ENCODE data around the gene DHRS13. TPM values are rescaled to one million over a fixed set of nuclear protein-coding genes. Genes with fewer than 3 reads are reported as not detected.
"Not testable (repeated sequence)": the region's sequence is repeated elsewhere in the genome, so short reads cannot be mapped to it uniquely, and the experiment has no call there.

Gene DHRS13
- total RNA-seq, 1 experiment from 2014 or later, result 5.6 TPM

DNA sequence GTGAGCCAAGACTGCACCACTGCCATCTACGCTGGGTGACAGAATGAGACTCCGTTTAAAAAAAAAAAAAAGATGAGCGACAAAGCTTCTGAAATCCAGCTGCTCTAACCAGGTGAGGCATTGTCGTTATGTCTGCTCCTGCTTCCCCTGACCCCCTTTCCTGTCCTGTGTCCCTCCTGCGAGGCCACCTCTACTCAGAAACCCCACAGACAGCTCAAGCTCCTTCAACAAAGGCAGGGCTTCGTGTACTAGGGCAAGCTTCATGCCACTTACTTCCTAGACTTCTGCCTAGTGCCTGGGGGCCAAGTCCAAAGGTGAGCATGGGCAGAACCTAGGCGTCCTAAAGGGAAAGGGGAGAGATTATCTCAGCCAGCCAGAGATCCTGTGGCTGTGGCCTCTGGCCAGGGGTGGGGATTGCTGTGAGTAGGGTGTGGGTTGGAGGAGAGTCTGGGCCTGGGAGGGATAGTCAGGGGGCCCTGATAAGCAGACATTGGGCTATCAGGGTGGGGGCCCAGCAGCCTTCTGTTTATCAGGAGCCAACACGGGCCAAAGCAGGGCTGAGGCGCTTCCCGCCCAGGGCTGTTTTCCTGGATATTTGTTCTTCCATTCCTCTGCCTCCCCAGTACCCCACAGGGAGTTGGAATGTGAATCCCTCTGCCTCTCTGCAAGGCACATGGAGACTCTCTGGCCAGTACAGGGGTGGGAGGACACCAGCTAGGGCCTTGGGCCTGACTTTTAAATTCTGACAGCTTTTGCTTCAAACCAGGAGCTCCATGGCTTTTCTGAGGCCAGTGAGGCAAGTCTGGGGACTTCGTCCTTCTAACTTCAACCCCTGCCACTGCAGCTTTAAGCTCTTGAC, 37.7 kb downstream of the DHRS13 start:
- no peak for DNase-seq (ENCODE audit: extremely low read depth, low read depth)

DNA sequence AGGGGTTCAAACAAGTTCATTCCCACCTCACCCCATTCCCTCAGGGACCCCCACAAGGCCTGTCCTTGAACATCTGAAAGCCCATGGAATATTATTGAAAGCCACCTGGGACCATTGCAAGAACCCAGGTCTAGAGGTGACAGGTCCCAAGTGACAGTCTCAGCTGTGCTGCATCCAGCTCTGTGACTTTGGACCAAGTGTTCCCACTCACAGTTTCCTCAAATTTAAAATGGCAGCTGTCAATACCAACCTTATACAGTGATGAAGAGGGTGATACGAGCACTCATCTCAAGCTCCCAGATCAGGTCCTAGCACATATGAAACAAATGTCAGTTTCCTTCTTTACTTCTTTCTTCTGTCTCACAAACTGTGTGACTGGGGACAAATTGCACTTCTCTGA, 38.9 kb downstream of the DHRS13 start:
- no peak for DNase-seq (ENCODE audit: extremely low read depth, low read depth)

DNA sequence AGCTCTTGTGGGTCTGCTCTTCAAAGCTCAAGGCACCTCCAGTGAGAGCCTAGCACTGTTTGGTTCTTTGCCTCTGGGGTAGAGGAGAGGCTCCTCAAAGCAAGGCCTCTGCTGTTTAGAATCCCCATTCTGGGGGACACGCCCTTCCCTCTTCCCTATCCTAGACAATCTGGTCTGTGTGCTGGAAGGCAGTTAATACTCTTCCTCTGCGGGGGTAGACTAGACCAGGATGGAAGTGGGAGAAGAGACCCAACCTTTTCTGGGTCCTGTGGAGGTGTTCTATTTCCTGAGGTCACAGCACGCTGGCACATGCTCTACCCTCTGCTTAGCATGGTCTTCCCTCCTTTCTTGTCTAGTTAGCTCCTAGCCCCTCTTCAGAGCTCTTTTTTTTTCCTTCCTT, 40.3 kb downstream of the DHRS13 start:
- DNase-seq (ENCODE audit: extremely low read depth, low read depth), result no peak

DNA sequence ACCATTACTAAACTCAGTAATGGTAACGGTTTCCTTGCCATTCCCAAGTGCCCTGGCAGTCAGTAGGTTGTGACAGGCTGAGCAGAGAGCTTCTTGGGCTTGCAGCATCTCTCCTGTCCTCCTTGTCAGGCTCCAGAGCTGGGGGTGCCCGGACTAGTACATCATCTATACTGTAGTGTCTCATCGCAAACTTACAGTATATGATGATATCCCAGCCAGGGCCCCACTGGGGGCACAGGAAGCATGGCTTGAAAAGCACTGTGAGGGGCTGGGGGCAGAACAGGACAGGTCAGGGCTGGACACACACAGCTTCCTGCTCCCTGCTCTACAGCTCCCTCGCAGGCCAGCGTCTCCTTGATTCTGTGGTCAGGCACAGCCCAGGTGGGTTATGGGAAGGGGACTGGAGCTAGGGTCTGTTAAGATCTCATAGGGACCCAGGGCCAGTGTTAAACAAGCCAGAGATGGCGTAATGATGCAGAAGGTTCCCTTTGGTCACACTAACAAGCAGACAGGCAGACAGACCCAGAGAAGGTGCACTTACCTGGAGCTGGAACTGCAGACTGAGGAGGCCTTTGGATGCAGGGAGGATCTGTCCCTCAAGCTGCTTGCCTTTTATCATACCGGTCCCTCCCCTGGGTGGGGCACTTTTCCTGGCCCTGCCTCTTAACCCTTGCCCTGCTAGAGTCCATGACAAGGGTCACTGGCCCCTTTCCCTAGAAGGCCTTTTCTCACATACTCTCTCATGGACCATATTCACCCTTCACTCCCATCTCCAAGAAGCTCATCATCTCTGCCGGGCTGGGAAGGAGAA, 41.3 kb downstream of the DHRS13 start:
- no peak for DNase-seq (ENCODE audit: extremely low read depth, low read depth)

DNA sequence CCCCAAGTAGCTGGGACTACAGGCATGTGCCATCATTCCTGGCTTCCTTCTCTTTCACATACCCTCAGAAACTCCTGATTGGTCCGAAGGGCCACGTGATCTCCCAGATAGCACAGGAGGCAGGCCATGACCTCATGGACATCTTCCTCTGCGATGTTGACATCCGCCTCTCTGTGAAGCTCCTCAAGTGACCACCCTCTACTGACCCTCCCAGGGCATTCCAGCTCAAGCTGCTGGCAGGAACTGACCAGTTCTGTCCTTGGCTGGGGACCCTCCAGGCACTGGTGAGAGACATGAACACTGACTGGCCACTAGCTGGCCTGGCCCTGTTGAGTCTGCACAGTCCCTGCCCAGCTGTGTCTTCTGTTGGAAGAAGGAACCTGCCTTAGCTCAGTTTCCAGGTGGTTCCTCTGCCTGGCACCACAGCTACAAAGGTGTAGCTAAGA, 42.5 kb downstream of the DHRS13 start:
- no peak for DNase-seq (ENCODE audit: extremely low read depth, low read depth)

DNA sequence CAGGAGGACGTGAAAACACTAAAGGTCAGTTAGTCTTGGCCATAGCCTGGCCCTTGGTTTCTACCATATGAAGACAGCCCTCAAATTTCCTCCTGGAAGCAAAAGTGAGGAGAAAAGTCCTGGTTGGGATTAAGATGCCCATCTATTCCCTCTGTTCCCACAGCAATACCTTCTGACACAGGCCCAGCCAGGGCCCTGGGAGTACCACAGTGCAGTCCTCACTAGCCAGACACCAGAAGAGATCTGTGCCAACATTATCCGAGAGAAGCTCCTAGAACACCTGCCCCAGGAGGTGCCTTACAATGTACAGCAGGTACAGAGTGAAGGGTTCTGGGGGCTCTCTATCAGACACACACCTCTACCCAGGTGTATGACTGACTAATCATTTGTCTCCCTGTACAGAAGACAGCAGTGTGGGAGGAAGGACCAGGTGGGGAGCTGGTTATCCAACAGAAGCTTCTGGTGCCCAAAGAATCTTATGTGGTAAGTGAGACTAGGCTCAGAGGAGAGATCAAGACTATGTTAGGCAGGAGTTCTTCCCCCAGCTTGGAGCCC, 44.0 kb downstream of the DHRS13 start:
- DNase-seq (ENCODE audit: extremely low read depth, low read depth), result no peak

DNA sequence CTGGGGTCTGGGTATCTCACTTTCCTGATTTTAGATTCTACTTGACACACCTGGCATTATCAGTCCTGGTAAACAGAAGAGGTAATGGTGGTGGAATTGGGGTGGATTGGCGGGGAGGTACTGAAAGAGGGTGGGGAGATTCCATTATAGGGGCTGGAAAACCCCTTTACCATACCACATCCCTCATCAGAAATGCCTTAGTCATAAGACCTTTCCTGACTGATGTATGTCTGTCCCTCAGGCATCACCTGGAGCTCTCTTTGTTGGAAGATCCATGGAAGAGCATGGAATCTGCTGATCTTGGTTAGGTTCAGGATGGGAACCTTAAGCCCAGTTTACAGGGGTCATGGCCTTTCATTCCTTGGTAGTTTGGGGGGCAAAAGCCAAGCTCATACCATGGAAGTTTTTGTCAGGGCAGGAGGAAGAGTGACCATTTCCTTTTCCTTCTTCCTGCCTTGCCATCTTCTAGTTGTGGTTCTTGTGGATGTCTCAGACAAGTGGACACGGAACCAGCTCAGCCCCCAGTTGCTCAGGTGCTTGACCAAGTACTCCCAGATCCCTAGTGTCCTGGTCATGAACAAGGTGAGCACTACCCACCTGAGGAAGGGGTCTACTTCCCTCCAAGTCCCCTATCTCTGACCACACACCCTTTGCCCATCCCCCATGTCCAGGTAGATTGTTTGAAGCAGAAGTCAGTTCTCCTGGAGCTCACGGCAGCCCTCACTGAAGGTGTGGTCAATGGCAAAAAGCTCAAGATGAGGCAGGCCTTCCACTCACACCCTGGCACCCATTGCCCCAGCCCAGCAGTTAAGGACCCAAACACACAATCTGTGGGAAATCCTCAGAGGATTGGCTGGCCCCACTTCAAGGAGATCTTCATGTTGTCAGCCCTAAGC, 44.7 kb downstream of the DHRS13 start:
- no peak for DNase-seq (ENCODE audit: extremely low read depth, low read depth)

DNA sequence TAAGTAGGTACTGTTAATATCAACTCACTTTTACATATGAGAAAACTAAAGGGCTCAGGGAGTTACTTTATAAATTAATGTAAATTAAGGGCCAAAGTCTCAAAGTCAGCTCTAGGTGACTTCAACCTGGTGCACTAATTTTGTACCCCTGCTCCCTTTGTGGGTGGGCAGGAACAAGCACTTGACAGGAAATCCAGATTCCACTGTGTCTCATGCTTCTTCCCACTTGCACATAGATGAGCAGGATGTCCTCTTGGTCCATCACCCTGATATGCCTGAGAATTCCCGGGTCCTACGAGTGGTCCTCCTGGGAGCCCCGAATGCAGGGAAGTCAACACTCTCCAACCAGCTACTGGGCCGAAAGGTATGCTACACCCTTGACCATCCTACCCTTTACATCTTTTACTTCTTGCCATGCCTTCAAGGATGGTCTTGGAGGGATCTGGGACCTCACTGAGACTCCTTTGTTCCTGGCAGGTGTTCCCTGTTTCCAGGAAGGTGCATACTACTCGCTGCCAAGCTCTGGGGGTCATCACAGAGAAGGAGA, 46.8 kb downstream of the DHRS13 start:
- no peak for DNase-seq (ENCODE audit: extremely low read depth, low read depth)

DNA sequence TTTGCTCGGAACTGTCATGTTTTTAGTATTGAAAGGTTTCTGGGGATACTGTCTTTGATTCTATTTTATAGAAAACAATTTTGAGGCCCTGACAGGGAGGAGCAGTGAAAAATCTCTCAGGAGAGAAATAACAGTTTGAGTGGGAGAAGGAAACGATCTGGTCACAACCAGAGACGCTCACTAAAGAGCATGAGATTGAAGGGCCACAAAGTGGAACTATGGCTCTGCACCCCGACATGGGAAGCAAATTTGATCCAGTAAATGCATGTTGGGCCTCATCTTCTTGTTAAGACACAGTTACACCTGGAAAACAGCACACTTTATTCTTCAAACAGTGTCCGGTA, 47.6 kb downstream of the DHRS13 start:
- no peak for DNase-seq (ENCODE audit: extremely low read depth, low read depth)

DNA sequence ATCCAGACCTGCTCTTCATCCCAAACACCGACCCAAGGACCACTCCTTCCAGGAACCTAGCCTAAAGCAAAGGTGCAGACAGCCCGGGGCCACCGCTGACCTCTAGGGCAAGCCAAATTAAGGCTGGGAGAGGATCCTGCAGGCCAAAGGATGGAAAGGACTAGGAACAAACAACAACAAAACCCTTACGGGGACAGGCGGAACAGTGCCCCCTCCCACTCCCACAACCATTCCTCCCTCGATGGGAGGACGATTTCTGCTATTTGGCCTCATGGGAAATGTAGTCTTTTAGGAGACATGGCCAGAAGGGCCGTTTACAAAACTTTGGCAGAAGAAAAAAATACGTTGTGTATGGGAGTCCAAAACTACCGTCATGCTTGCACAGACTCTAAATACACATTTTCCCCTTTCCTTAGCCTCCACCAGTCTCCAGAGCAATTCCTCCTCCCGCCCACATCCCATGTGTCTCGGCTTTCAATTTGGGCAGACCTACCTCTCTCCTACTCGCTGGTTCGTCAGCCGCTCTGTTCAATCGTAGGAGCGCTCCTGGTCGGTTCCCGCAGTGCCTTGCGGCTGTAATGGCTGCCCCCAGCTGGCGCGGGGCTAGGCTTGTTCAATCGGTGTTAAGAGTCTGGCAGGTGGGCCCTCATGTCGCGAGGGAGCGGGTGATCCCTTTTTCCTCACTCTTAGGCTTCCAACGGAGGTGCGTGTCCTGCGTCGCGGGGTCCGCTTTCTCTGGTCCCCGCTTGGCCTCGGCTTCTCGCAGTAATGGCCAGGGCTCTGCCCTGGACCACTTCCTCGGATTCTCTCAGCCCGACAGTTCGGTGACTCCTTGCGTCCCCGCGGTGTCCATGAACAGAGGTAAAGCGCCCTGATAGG, 48.2 kb downstream of the DHRS13 start, which contains the start of gene ERAL1:
TSS of gene ERAL1 (plus strand) at position 560 of the 879 bp plus-strand sequence. CDS start at position 579, 19 bp downstream.
- DNase-seq (ENCODE audit: extremely low read depth, low read depth), result peak; percentile 82

DNA sequence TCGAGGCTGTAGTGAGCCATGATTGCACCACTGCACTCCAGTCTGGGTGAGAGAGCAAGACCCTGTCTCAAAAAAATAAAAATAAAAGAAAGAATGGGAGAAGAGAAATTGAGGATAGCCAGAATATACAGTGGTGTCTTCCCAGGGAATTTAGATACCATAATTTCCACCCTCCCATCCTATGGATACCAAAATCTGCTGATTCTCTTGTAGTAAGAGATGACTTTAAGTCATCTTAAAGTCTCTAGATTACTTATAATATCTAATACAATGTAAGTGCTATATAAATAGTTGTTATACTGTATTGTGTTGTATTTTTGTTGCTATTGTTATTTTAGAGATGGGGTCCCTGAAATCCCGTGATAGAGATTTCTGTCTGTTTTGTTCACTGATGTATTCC, 49.6 kb downstream of the DHRS13 start:
- no peak for DNase-seq (ENCODE audit: extremely low read depth, low read depth)

DNA sequence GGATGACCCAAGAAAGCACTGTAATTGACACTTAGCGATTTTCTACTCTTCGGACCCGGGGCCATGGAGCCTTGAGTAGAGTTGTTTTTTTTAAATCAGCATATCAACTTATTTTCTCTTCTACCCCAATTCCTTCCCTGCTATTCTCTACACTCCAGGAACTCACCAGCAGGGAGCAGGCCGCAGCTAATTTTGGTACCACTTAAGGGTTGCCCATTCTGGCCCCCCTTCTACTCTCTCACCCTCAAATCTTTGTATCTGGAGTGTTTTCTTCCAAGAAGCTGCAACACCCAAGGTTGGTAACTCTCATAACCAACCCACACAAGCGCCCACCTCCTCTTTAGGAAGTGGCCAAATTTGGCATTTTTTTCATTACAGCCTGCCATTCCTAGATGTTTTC, 53.6 kb downstream of the DHRS13 start:
- DNase-seq (ENCODE audit: extremely low read depth, low read depth), result no peak

DNA sequence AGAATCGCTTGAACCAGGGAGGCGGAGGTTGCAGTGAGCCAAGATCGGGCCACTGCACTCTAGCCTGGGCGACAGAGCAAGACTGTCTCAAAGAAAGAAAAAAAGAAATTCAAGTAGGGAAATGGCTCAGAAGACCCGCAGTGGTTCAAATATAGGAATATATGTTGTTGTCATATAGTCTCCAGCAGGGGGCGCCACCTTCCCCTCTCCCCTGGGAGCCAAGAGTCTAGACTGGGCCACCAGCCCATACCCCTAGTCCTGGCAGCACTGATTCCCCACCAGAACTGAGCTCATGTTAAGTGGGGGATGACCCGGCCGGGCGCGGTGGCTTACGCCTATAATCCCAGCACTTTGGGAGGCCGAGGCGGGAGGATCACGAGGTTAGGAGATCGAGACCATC, 54.2 kb downstream of the DHRS13 start:
- DNase-seq (ENCODE audit: extremely low read depth, low read depth), result not testable (repeated sequence)

Other genes with a start within 250 kb of the DHRS13 start
- gene SDF2, start 241.2 kb downstream of the DHRS13 start, total RNA-seq (2014; rRNA removed; shearing (Covaris generic)), result 49.5 and 52.6 TPM in 2 replicates
- 26.7 and 33.3 TPM in 2 replicates for gene SUPT6H, start 240.9 kb downstream of the DHRS13 start, total RNA-seq (2014; rRNA removed; shearing (Covaris generic))
- gene PROCA1, start 191.2 kb downstream of the DHRS13 start, total RNA-seq (2014; rRNA removed; shearing (Covaris generic)), result 3.4 and 3.6 TPM in 2 replicates
- gene RAB34, start 185.2 kb downstream of the DHRS13 start, total RNA-seq (2014; rRNA removed; shearing (Covaris generic)), result 170 and 179 TPM in 2 replicates
- gene RPL23A, start 183.1 kb downstream of the DHRS13 start, total RNA-seq (2014; rRNA removed; shearing (Covaris generic)), result 1,295 and 1,608 TPM in 2 replicates
- 27.9 and 32.4 TPM in 2 replicates for gene TLCD1, start 176.8 kb downstream of the DHRS13 start, total RNA-seq (2014; rRNA removed; shearing (Covaris generic))
- 1.9 and 2.5 TPM in 2 replicates for gene NEK8, start 174.3 kb downstream of the DHRS13 start, total RNA-seq (2014; rRNA removed; shearing (Covaris generic))
- 79.4 and 83.4 TPM in 2 replicates for gene TRAF4, start 159.1 kb downstream of the DHRS13 start, total RNA-seq (2014; rRNA removed; shearing (Covaris generic))
- 8.1 and 9.4 TPM in 2 replicates for gene FAM222B, start 60.3 kb downstream of the DHRS13 start, total RNA-seq (2014; rRNA removed; shearing (Covaris generic))
- gene ERAL1, start 48.1 kb downstream of the DHRS13 start, total RNA-seq (2014; rRNA removed; shearing (Covaris generic)), result 30.9 and 43.6 TPM in 2 replicates
- gene FLOT2, start 5.3 kb downstream of the DHRS13 start, total RNA-seq (2014; rRNA removed; shearing (Covaris generic)), result 29.2 and 30.7 TPM in 2 replicates
- gene PHF12, start 48.4 kb upstream of the DHRS13 start, total RNA-seq (2014; rRNA removed; shearing (Covaris generic)), result 13.9 and 14.7 TPM in 2 replicates
- gene SEZ6, start 103.0 kb upstream of the DHRS13 start, total RNA-seq (2014; rRNA removed; shearing (Covaris generic)), result not detected in 2 replicates
- gene PIPOX, start 140.1 kb upstream of the DHRS13 start, total RNA-seq (2014; rRNA removed; shearing (Covaris generic)), result 0.35 and 0.62 TPM in 2 replicates